Fibroblast of skin of right quadriceps (primary cell): ENCODE data around the gene CISTR.
A peak's percentile ranks its signal among the peaks of the same experiment; 100 is the strongest.
"Not testable (repeated sequence)": the region's sequence is repeated elsewhere in the genome, so short reads cannot be mapped to it uniquely, and the experiment has no call there.

Source experiments
- DNase-seq: peaks from one replicate; pipeline ENCODE4 v3.0.0-alpha.2; 2013

Gene CISTR

GRCh38 chr12:53739214-53740129, 12.3 kb downstream of the CISTR start:
- DNase-seq, result peak; percentile 64

- DNase-seq, result no peak
These were observed 13.2 kb downstream of the CISTR start for GRCh38 chr12:53738406-53739213.

- DNase-seq, result no peak
These were observed 13.8 kb downstream of the CISTR start for GRCh38 chr12:53737951-53738405.

GRCh38 chr12:53737093-53737808, 14.5 kb downstream of the CISTR start:
- no peak for DNase-seq

- DNase-seq, result no peak
These were observed 15.2 kb downstream of the CISTR start for GRCh38 chr12:53736592-53736991.

- no peak for DNase-seq
These were observed 16.2 kb downstream of the CISTR start for GRCh38 chr12:53735556-53735955.

- DNase-seq, result no peak
These were observed 17.4 kb downstream of the CISTR start for GRCh38 chr12:53734425-53734824.

GRCh38 chr12:53733807-53734200, 18.0 kb downstream of the CISTR start:
- DNase-seq, result no peak

- DNase-seq, result peak; percentile 50
These were observed 18.6 kb downstream of the CISTR start for GRCh38 chr12:53733051-53733806.

GRCh38 chr12:53729644-53730043, 22.1 kb downstream of the CISTR start:
- DNase-seq, result no peak

GRCh38 chr12:53728206-53728605, 23.6 kb downstream of the CISTR start:
- no peak for DNase-seq

GRCh38 chr12:53727310-53728041, 24.3 kb downstream of the CISTR start, which contains the start of gene CALCOCO1:
Gene CALCOCO1 (minus strand): TSS chr12:53727452. CDS start chr12:53725242, 2,210 bp downstream.
- peak; percentile 98 for DNase-seq

- DNase-seq, result peak; percentile 31
These were observed 24.9 kb downstream of the CISTR start for GRCh38 chr12:53726946-53727309.

- DNase-seq, result no peak
These were observed 25.4 kb downstream of the CISTR start for GRCh38 chr12:53726341-53726740.

- peak; percentile 45 for DNase-seq
These were observed 26.0 kb downstream of the CISTR start for GRCh38 chr12:53725824-53726223.

GRCh38 chr12:53722450-53723041, 29.2 kb downstream of the CISTR start:
- DNase-seq, result no peak

- no peak for DNase-seq
These were observed 30.8 kb downstream of the CISTR start for GRCh38 chr12:53720946-53721345.

- no peak for DNase-seq
These were observed 32.1 kb downstream of the CISTR start for GRCh38 chr12:53719649-53720048.

GRCh38 chr12:53718567-53718966, 33.2 kb downstream of the CISTR start:
- DNase-seq, result not testable (repeated sequence)

GRCh38 chr12:53717319-53717718, 34.5 kb downstream of the CISTR start:
- DNase-seq, result no peak

GRCh38 chr12:53714004-53714403, 37.8 kb downstream of the CISTR start:
- no peak for DNase-seq
